ENCODE data around the gene PDE6D.

Gene PDE6D

GRCh38 chr2:231708773-231709635 is 72.1 kb downstream of the PDE6D start:
- Histone ChIP-seq H3K4me1 (ENCODE audit: insufficient read depth, low read length) (peaks cover 34% of the 10 kb centered on the region), H3K79me2 (ENCODE audit: insufficient read depth, low read length) (peaks cover 80% of the 10 kb centered on the region), H3K36me3 (ENCODE audit: insufficient read depth, low read length) (peaks cover 53% of the 10 kb centered on the region), H3K9ac (ENCODE audit: low read depth, low read length) (peak overlapping the region; percentile 100), H2AFZ (ENCODE audit: low read depth, low read length) (no peak overlapping the region), H3K4me2 (ENCODE audit: insufficient read depth, low read length) (peak overlapping the region; percentile 85), H3K4me3 (ENCODE audit: low read depth in 1 of 2, low read length in 2 of 2) (peak overlapping the region; percentile 81 to 87), H3K27ac (ENCODE audit: low read length) (peak overlapping the region; percentile 91), H3K27me3 (ENCODE audit: insufficient read depth, low read length, poor library complexity) (no peaks in the 10 kb centered on the region), H3K9me3 (ENCODE audit: insufficient read depth, low read length, severe bottlenecking) (no peaks in the 10 kb centered on the region), H4K20me1 (ENCODE audit: insufficient read depth, low read length) (peaks cover 48% of the 10 kb centered on the region)
- no peak for ATAC-seq (ENCODE audit: insufficient read depth, low read depth)
- peak; percentile 58 for DNase-seq
- TF ChIP-seq EZH2 (IDR thresholded peaks at IDR 0.05; ENCODE audit: borderline replicate concordance, low read depth, low read length, severe bottlenecking) (no peak), CTCF (IDR thresholded peaks at IDR 0.05; ENCODE audit: borderline replicate concordance, extremely low read depth, low read length, poor library complexity, severe bottlenecking) (no peak)

- Histone ChIP-seq H3K27ac (ENCODE audit: low read length) (peak within 1 kb of the TSS; percentile 99), H3K4me3 (ENCODE audit: low read depth in 1 of 2, low read length in 2 of 2) (peak within 1 kb of the TSS; percentile 81 to 87), H3K36me3 (ENCODE audit: insufficient read depth, low read length) (peaks cover 46% of the 10 kb centered on the region), H3K9me3 (ENCODE audit: insufficient read depth, low read length, severe bottlenecking) (no peaks in the 10 kb centered on the region), H3K79me2 (ENCODE audit: insufficient read depth, low read length) (peaks cover 79% of the 10 kb centered on the region), H4K20me1 (ENCODE audit: insufficient read depth, low read length) (peaks cover 42% of the 10 kb centered on the region), H3K9ac (ENCODE audit: low read depth, low read length) (peak within 1 kb of the TSS; percentile 100), H3K27me3 (ENCODE audit: insufficient read depth, low read length, poor library complexity) (no peaks in the 10 kb centered on the region), H3K4me1 (ENCODE audit: insufficient read depth, low read length) (peaks cover 30% of the 10 kb centered on the region), H3K4me2 (ENCODE audit: insufficient read depth, low read length) (peak within 1 kb of the TSS; percentile 94), H2AFZ (ENCODE audit: low read depth, low read length) (peak within 1 kb of the TSS; percentile 85)
- no peak for TF ChIP-seq CTCF (IDR thresholded peaks at IDR 0.05; ENCODE audit: borderline replicate concordance, extremely low read depth, low read length, poor library complexity, severe bottlenecking)
- TF ChIP-seq EZH2 (IDR thresholded peaks at IDR 0.05; ENCODE audit: borderline replicate concordance, low read depth, low read length, severe bottlenecking): no peak
- peak; percentile 100 for DNase-seq
- peak; percentile 74 for ATAC-seq (ENCODE audit: insufficient read depth, low read depth)
These were observed 72.9 kb downstream of the PDE6D start, which contains the start of gene PTMA for GRCh38 chr2:231707927-231708772. Gene PTMA (plus strand): TSS chr2:231708525. CDS start chr2:231708707, 182 bp downstream.

GRCh38 chr2:231707625-231707926 is 73.5 kb downstream of the PDE6D start:
- H3K79me2 ChIP-seq (ENCODE audit: insufficient read depth, low read length): peaks cover 77% of the 10 kb centered on the region
- peaks cover 29% of the 10 kb centered on the region for H3K4me1 ChIP-seq (ENCODE audit: insufficient read depth, low read length)
- peaks cover 41% of the 10 kb centered on the region for H4K20me1 ChIP-seq (ENCODE audit: insufficient read depth, low read length)
- peak overlapping the region; percentile 85 for H2AFZ ChIP-seq (ENCODE audit: low read depth, low read length)
- ATAC-seq (ENCODE audit: insufficient read depth, low read depth) (no peak; the same call in 2 of the 3 replicates), DNase-seq (no peak)
- peaks cover 44% of the 10 kb centered on the region for H3K36me3 ChIP-seq (ENCODE audit: insufficient read depth, low read length)
- peak overlapping the region; percentile 99 for H3K27ac ChIP-seq (ENCODE audit: low read length)
- H3K27me3 ChIP-seq (ENCODE audit: insufficient read depth, low read length, poor library complexity): no peaks in the 10 kb centered on the region
- peak overlapping the region; percentile 100 for H3K9ac ChIP-seq (ENCODE audit: low read depth, low read length)
- H3K4me3 ChIP-seq (ENCODE audit: low read depth in 1 of 2, low read length in 2 of 2): peak overlapping the region; percentile 36 to 74
- H3K4me2 ChIP-seq (ENCODE audit: insufficient read depth, low read length): peak overlapping the region; percentile 94
- TF ChIP-seq CTCF (IDR thresholded peaks at IDR 0.05; ENCODE audit: borderline replicate concordance, extremely low read depth, low read length, poor library complexity, severe bottlenecking): no peak
- no peak for TF ChIP-seq EZH2 (IDR thresholded peaks at IDR 0.05; ENCODE audit: borderline replicate concordance, low read depth, low read length, severe bottlenecking)
- H3K9me3 ChIP-seq (ENCODE audit: insufficient read depth, low read length, severe bottlenecking): no peaks in the 10 kb centered on the region
